NCI-H2227 (cell line): Measurements from ENCODE around the gene IPO5.
A peak's percentile ranks its signal among the peaks of the same experiment; 100 is the strongest.
"Not testable (repeated sequence)": the region's sequence is repeated elsewhere in the genome, so short reads cannot be mapped to it uniquely, and the experiment has no call there.

ENCODE experiments used
- DNase-seq: peaks from one replicate; lab custom pipeline; 2025; ENCODE audit not compliant: unreplicated experiment; lab: John Stamatoyannopoulos, UW

IPO5 gene

DNA sequence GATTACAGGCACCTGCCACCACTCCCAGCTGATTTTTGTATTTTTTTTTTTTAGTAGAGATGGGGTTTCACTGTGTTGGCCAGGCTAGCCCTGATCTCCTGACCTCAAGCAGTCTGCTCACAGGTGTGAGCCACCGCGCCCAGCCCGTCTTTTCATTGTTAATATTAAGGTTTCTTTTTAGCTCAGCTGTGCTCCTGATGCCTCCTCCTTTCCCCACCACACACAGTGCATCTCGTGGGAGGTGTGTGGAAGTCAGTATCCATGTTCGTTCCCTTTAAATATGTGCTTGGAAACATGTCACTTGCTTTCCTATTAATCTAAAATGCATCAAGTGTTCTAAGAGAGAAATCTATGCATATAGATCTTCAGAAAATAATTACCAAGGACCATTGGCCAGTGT is 53.5 kb downstream of the IPO5 start:
- DNase-seq, result no peak

DNA sequence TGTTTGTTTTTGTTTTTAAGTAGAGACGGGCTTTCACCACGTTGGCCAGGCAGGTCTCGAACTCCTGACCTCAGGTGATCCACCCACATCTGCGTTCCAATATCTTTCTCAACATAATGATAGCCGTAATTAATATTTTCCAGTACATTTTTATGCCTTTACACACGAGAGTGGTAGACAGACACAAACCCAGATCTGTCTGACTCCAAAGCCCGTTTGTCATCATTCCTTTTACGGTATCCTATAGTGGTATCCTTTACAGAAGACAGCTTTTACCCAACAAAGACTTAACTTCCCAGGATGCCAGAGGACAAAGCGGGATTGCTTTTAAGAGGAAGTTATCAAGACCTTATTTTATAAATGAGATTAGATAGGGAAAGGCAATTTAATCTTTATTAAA is 59.8 kb downstream of the IPO5 start:
- no peak for DNase-seq

DNA sequence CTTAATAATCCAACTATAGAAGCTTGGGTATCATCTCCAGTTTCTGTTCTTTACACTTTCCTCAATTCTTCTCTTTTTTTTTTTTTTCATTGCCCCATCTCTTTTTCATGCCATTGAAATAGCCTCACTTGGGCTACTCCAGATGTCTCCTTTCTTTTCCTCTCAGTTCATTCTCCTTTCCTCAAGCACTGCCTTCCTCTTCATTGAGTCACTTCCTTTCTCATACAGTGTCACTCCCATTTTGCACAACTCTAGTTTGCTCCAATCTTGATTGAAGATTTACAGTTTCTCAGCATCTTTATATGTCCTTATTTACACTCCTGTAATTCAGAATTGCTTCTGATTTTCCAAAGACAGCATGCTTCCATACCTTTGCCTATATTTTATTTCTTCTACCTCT is 61.3 kb downstream of the IPO5 start:
- DNase-seq, result no peak

DNA sequence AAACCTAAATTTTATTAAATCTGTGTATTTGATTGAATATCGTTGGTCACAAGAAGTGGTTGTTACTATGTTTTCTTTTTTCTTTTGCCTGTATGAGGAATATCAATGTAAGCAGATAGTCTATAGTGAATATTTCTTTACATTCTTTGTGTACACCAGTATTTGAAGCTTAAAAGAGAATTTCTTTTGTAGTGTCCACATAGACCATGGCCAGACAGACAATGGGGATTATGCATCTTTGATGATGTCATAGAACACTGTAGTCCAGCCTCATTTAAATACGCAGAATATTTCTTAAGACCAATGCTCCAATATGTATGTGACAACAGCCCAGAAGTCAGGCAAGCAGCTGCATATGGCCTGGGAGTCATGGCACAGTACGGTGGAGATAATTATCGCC is 64.8 kb downstream of the IPO5 start:
- DNase-seq, result no peak

DNA sequence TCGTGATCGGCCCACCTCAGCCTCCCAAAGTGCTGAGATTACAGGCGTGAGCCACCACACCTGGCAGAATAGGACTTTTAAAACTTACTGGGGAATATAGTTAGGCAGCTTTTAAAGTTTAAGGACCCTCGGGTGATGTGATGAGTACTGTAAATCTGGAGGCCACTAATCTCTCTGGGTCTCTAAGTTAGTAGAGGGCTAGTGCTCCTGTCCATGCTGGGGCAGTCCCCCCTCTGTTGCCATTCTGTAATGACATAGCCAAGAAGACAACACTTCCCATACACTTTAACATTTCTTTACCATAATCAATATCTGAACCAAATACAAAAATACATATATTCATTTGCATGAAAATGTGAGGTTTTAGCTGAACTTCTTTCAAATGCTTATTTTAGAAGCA is 65.7 kb downstream of the IPO5 start:
- DNase-seq, result no peak

DNA sequence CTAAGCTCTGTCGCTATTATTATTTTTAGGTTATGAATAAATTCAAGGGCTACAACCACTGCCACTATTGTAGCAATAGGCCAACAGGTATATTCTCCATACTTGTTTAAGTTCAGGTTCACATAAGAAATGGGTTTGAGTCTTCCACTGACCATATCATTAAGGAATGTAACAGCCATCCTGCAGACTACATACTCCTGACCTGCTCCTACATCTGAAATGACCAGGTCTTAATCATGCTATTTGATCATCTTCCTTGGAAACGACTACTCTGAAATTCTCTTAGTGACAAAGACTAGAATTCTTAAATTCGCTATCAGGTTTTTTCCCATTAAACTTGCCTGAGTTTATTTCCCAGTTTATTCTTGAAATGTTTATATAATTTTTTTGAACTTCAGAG is 66.8 kb downstream of the IPO5 start:
- DNase-seq, result no peak

DNA sequence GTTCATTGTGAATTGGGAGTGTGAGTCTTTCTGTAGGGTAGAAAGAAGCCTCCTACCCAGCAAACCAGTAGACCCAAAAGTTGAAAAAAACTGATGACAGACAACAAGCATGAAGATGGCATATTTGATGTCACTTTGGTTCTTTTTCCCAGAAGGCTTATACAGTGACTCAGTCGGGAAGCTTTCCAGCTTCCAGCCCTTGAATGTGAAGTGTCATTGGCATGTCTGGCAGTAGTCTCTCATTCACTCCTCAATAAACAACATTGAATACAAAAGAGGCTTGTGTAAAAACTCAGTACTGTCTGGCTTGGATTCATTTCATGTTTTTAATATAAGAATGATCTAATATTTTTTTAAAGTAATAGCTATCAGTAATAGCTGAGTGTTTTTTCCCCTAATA is 68.7 kb downstream of the IPO5 start:
- DNase-seq, result no peak

DNA sequence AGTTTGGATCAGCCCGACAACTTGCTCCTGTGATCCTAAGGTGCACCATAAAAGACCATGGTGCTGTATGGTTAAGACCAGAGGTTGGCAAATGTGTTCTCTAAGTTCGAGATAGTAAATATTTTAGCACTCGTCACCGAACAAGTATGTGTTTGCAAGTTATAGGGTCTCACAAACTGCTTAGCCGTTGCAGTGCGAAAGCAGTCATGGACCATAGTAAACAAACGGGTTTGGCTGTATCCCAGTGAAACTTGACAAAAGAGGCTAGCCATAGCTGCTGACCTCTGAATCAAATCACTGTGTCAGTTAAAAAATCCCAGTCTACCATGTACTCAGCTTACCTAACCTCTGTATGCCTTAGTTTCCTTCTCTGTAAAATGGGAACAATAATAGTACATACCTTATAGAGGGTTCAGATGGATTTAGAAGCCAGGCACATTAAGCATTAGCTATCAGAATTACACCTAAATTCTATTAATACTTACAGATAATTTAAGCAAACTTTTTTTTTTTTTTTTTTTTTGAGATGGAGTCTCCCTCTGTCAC is 72.1 kb downstream of the IPO5 start:
- no peak for DNase-seq

DNA sequence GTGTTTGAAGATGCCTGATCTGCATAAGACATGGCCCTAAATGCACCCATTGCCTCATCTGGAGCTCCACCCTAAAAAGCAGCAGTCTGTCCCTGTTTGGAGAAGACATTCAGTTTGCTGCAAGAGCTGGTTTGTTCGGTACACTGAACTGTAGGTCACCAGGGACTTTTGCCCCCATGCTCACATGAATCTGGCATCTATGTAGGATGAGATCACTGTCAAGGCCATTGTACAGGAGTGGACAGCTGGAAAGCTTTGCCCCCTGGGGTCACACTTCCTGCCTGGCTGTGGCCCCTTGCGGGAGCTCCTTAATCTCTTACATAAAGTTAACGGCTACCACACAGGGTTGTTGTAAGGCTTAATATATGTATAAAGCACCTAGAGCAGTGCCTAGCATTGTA is 73.0 kb downstream of the IPO5 start:
- DNase-seq, result no peak

DNA sequence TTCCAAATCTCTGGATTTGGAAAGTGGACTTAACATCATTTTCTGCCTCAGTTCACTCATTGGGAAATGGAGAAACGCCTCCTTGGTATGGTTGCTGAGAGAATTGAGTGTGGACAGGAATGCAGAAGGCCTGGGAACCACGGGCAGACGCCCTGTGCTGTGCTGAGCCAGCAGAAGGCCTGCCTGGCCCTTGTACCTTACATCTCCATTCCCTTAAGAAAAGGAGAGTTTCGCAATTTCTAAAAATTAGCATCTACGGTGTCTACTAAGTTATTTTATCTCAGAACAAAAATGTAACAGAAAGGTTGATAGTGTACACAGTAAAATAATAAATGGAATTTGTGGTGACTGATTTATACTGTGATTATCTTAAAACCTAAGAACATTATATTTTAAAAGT is 78.7 kb downstream of the IPO5 start:
- DNase-seq, result no peak

DNA sequence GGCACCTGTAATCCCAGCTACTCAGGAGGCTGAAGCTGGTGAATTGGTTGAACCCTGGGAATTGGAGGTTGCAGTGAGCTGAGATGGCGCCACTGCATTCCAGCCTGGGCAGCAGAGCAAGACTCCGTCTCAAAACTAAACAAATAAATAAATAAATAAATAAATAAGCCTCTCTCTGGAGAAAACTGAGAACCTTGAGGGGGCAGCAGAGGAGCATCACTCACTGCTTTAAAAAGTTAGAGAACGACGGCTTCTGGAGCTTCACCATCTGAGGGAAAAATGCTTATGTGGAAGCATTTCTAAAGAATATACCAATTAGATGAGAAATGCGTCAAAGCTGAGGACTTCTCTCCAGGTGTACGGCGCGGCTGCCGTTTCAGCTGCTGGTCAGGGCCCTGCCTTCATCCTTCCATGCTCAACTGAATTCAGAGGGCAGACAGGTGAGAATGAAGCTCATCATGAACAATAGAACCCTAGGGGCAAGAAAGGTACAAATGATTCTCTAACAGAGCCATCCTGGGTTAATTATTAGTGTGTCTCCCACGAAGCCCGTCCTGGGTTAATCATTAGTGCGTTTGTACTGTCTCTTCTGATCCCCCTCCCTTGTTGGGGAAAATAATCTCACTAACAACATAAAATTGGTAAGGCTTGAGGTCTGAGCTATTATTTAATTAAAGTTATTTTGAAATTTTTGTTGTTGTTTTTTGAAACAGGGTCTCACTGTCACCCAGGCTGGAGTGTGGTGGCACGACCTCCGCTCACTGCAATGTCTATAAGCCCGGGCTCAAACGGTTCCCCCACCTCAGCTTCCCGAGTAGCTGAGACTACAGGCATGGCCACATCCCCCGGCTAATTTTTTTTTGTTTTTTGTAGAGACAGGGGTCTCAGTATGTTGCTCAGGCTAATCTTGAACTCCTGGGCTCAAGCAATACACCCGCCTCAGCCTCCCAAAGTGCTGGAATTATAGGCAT is 80.1 kb downstream of the IPO5 start:
- DNase-seq, result peak; percentile 30

DNA sequence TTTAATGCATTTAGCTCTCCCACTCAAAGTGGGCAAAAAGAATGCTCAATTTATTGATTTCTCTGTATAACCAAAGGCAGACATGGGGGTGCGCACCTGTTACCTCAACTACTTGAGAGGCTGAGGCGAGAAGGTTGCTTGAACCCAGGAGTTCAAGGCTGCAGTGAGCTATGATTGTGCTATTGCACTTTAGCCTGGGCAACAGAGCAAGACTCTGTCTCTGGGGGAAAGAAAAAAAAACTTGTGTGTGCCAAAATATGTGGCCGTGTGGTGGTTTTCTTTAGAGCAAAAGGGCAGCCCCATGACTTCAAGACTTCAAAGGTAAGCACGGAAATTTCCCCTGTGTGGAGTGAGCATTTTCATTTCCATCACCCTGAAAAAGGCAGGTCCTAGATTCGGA is 81.9 kb downstream of the IPO5 start:
- DNase-seq, result no peak

DNA sequence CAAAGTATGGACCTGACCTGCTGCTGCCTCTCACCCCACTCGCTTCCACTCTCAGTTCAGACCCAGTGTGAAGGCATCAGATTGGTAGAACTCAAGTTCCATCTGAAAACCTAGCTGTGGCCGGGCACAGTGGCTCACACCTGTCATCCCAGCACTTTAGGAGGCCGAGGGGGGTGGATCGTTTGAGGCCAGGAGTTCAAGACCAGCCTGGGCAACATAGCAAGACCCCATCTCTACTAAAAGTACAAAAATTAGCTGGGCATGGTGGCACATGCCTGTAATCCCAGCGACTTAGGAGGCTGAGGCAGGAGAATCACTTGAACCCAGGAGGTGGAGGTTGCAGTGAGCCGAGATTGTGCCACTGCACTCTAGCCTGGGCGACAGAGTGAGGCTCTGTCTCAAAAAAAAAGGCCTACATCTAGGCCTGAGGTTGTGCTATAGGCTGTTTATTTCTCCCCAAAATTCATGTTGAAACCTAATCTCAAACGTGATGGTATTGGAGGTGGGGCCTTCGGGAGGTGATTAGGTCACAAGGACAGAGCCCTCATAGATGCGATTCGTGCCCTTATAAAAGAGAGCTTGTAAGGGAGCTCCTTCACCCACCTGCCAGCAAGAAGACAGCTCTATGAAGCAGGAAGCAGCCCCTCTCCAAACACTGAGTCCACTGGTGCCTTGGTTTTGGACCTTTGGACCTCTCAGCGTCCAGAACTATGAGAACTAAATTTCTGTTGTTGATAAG is 83.3 kb downstream of the IPO5 start:
- not testable (repeated sequence) for DNase-seq

DNA sequence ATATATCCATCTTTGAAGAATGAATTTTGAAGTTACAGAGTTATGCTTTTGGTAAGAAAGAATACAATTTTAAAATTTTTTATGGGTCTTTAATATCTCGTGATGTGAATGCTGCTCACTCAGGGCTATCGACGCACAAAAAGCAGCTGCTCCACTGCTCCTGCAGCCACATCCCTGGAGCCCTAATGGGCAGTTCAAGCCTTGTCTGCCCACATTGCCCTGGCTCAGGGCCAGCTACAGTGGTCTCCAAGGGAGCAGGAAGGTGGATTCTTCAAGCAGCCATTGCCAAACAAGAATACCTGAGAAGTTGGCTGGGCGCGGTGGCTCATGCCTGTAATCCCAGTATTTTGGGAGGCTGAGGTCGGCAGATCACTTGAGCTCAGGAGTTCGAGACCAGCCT is 85.8 kb downstream of the IPO5 start:
- no peak for DNase-seq

DNA sequence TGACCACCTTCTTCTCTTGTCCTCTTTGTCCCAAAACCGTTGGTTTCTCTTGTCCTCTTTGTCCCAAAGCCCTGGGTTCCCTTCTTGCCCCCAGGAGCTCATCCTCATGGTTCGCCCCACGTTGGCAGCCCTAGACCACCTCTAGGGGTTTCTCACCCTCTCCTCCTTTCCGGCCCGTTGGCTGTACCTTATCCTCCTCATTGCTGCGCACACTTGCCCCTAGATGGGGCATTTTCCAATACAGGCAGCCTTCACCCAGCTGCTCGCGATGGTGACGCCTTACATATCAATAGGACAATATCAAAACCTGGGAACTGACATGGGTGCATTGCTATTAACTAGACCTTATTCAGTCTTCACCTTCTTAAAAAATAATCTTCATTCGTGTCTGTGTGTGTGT is 86.5 kb downstream of the IPO5 start:
- DNase-seq, result no peak

DNA sequence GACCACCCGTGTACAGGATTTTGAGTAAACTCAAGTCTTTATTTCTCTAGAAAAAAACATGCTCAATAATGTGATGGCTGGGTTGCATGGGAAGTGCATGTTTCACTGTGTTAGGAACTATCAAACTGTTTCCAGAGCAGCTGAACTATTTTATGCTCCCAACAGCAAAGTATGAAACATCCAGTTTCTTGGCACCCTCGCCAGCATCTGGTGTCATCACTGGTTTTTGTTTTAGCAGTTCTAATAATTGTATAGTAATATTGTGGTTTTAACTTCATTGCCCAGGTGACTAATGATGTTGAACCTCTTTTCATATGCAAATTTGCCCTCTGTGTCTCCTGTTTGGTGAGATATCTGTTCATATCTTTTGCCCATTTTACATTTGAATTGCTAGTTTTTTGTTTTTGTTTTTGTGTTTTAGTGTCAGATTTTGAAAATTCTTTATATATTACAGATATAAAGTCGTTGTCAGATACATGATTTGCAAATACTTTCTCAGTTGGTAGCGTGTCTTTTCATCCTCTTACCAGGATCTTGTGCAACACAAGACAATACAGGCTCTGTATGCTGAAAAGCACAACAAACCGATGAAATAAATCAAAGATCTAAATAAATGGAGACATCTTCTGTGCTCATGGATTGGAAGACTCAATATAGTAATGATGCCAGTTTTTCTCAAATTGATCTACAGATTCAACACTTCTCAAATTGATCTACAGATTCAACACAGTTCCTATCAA is 87.8 kb downstream of the IPO5 start:
- no peak for DNase-seq

DNA sequence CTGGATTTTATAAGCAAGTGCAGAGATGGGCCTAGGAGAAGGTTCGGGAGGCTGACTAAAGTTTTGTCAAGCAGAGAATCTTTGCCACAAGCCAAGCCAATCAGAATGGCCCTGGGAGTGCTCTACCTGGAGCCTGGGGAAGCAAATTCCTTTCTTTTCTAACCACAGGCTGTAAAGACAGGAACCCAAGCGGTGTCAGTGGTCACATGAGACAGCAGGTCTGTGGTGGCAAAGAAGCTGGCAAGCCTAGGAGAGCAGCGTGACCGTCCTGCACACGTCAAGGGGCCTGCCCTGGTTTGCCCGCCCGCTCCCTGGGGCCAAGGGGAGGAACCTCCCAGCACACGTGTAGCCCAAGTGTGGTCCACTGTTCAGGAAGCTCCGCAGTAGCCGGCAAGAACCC is 90.8 kb downstream of the IPO5 start:
- no peak for DNase-seq

DNA sequence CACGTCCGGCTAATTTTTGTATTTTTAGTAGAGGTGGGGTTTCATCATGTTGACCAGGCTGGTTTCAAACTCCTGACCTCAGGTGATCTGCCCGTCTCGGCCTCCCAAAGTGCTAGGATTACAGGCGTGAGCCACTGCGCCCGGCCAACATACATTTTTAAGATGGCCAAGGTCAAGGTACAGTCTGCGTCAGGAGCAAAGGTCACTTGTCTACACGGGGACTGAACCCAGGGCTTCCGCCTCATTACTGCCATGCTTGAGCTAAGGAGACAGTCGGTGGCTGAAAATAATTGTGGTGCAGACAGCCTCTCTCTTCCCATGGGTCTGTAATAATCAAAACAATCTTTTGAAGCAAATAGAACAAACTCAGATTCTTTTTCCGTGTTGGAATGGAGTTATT is 94.3 kb downstream of the IPO5 start:
- not testable (repeated sequence) for DNase-seq

DNA sequence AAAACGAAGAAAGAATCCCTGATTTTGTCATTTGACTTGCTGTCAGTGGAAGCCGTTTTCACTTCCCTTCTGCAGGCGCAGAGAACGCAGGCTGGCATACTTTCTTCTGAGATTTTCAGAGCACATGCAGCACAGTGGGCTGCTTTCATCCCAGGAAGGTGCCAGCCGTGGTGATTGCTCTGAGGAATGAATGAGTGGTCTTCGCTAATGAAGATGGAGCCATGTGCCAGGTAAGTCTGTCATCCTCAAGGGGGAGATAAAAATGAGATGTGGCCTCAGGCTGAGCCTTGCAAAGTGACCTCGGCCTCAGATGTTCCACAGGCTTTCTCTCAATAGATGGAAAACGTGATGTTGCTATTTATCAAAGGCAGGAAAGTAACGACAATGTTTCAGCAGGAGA is 94.8 kb downstream of the IPO5 start:
- no peak for DNase-seq

DNA sequence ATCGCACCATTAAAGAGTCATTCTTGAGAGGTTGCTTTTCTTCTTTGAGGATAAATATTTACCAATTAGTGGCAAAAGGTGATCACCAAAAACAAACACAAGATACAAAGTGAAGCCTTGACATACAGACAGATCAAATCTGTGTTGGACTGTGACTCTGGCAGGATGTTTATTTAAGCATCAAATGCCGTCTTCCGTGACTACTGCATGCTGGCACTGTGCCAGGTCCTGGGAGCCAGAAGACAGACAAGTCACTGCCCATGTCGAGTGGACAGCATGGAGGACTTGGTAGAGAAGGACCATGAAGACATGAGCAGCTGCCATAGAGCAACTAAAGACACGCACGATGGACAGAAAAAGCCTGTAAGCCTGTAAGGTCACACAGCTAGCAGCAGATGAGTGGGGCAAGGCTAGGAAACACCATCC is 96.6 kb downstream of the IPO5 start:
- DNase-seq, result peak; percentile 19

DNA sequence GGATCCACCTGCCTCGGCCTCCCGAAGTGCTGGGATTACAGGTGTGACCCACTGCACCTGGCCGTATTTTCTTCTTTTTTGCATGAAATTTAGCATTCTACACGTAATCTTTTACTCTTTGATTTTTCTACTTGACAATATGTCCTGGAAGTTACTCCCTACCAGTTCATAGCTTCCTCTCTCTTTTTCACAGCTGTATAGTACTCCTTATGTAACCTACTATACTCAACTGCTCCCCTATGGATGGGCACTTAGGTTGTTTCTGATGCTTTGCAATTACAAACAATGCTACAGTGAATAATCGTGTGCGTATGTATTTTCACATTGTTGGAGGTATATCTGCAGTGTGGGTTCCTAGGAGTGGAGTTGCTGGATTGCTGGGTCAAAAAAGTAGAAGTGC is 98.9 kb downstream of the IPO5 start:
- no peak for DNase-seq
